SK-N-SH treated with all-trans-retinoic acid at 6 μM for 48 hours (cell line): Measurements from ENCODE around the gene CLK4.

ENCODE experiments used
- ATAC-seq: fragments of 200-7000 bp; cut with Tn5 transposase; 3 replicates; pipeline ENCODE4 v1.9.1; 2020; ENCODE audit warnings: mild to moderate bottlenecking, moderate library complexity
- ARNTL ChIP-seq: fragments of 450-650 bp; formaldehyde crosslinking; IDR thresholded peaks from 2 replicates; pipeline ENCODE4 v1.5.0; 2020; ENCODE audit warnings: low read depth, mild to moderate bottlenecking, moderate library complexity, borderline replicate concordance
- BACH2 ChIP-seq: fragments of 250-450 bp; sonication (Bioruptor Pico); IDR thresholded peaks from 2 replicates; pipeline ENCODE4 v1.9.0; 2021; ENCODE audit warnings: mild to moderate bottlenecking, borderline replicate concordance
- CREB5 ChIP-seq: fragments of 250-450 bp; sonication (Bioruptor Pico); IDR thresholded peaks from 2 replicates; pipeline ENCODE4 v1.5.1; 2020; ENCODE audit warnings: low read depth, mild to moderate bottlenecking, moderate library complexity
- CSRNP3 ChIP-seq: fragments of 250-450 bp; sonication (Bioruptor Pico); IDR thresholded peaks from 2 replicates; pipeline ENCODE4 v1.5.1; 2021; ENCODE audit warnings: mild to moderate bottlenecking, moderate library complexity
- ESRRG ChIP-seq: fragments of 250-450 bp; sonication (Bioruptor Pico); IDR thresholded peaks from 2 replicates; pipeline ENCODE4 v1.6.1; 2021; ENCODE audit warnings: mild to moderate bottlenecking
- GLIS3 ChIP-seq: fragments of 250-450 bp; sonication (Bioruptor Pico); IDR thresholded peaks from 2 replicates; pipeline ENCODE4 v1.5.0; 2020; ENCODE audit warnings: mild to moderate bottlenecking, moderate library complexity
- ISL1 ChIP-seq: fragments of 250-450 bp; sonication (Bioruptor Pico); IDR thresholded peaks from 2 replicates; pipeline ENCODE4 v2.1.2; 2022; ENCODE audit warnings: mild to moderate bottlenecking, moderate library complexity
- OSR1 ChIP-seq: fragments of 250-450 bp; sonication (Bioruptor Pico); IDR thresholded peaks from 2 replicates; pipeline ENCODE4 v1.8.0; 2022; ENCODE audit warnings: moderate library complexity, mild to moderate bottlenecking, inconsistent platforms
- PATZ1 ChIP-seq: fragments of 250-450 bp; sonication (Bioruptor Pico); IDR thresholded peaks from 2 replicates; pipeline ENCODE4 v1.8.0; 2020; ENCODE audit warnings: mild to moderate bottlenecking, moderate library complexity, borderline replicate concordance
- POU6F1 ChIP-seq: fragments of 250-450 bp; sonication (Bioruptor Pico); IDR thresholded peaks from 2 replicates; pipeline ENCODE4 v1.8.0; 2021; ENCODE audit warnings: low read depth, mild to moderate bottlenecking, moderate library complexity, borderline replicate concordance
- PPARA ChIP-seq: fragments of 250-450 bp; sonication (Bioruptor Pico); IDR thresholded peaks from 2 replicates; pipeline ENCODE4 v1.5.0; 2020; ENCODE audit warnings: mild to moderate bottlenecking, borderline replicate concordance
- RARB ChIP-seq: fragments of 250-450 bp; sonication (Bioruptor Pico); IDR thresholded peaks from 2 replicates; pipeline ENCODE4 v1.8.0; 2021; ENCODE audit warnings: mild to moderate bottlenecking, moderate library complexity
- SNAI2 ChIP-seq: fragments of 250-450 bp; sonication (Bioruptor Pico); IDR thresholded peaks from 2 replicates; pipeline ENCODE4 v1.5.0; 2020; ENCODE audit warnings: mild to moderate bottlenecking, moderate library complexity
- TCF4 ChIP-seq: fragments of 250-450 bp; sonication (Bioruptor Pico); IDR thresholded peaks from 2 replicates; pipeline ENCODE4 v1.8.0; 2021; ENCODE audit warnings: mild to moderate bottlenecking, moderate library complexity, borderline replicate concordance
- TOX ChIP-seq: fragments of 250-450 bp; sonication (Bioruptor Pico); IDR thresholded peaks from 2 replicates; pipeline ENCODE4 v1.8.0; 2021; ENCODE audit warnings: mild to moderate bottlenecking, moderate library complexity, borderline replicate concordance
- TSHZ2 ChIP-seq: fragments of 250-450 bp; sonication (Bioruptor Pico); IDR thresholded peaks from 2 replicates; pipeline ENCODE4 v1.5.0; 2020; ENCODE audit warnings: mild to moderate bottlenecking, moderate library complexity
- ZC3H10 ChIP-seq: fragments of 250-450 bp; sonication (Bioruptor Pico); IDR thresholded peaks from 2 replicates; pipeline ENCODE4 v1.5.1; 2021; ENCODE audit warnings: mild to moderate bottlenecking, moderate library complexity
- ZFP3 ChIP-seq: fragments of 250-450 bp; sonication (Bioruptor Pico); IDR thresholded peaks from 2 replicates; pipeline ENCODE4 v1.5.0; 2020; ENCODE audit warnings: mild to moderate bottlenecking, moderate library complexity
- ZFP30 ChIP-seq: fragments of 450-650 bp; formaldehyde crosslinking; IDR thresholded peaks from 2 replicates; pipeline ENCODE4 v1.5.0; 2022; ENCODE audit warnings: mild to moderate bottlenecking, moderate library complexity
- ZNF565 ChIP-seq: fragments of 450-650 bp; formaldehyde crosslinking; conservative IDR thresholded peaks from 2 replicates; pipeline ENCODE4 v1.5.0; 2020; ENCODE audit warnings: low read depth, mild to moderate bottlenecking, moderate library complexity
- ZNF70 ChIP-seq: fragments of 450-650 bp; formaldehyde crosslinking; IDR thresholded peaks from 2 replicates; pipeline ENCODE4 v1.5.0; 2020; ENCODE audit warnings: mild to moderate bottlenecking, moderate library complexity
- ZNF8 ChIP-seq: fragments of 450-650 bp; formaldehyde crosslinking; IDR thresholded peaks from 2 replicates; pipeline ENCODE4 v1.5.0; 2020; ENCODE audit warnings: mild to moderate bottlenecking, moderate library complexity

Gene CLK4

GRCh38 chr5:178561746-178562264 lies 65.0 kb downstream of the CLK4 start:
- ATAC-seq: no peak
- TF ChIP-seq BACH2 (CRISPR knock-in tag): no peak
- no peak for TF ChIP-seq ZFP30 (CRISPR knock-in tag)
- TF ChIP-seq ZNF8 (CRISPR knock-in tag): no peak
- no peak for TF ChIP-seq ZNF565 (CRISPR knock-in tag)
- no peak for TF ChIP-seq OSR1 (CRISPR knock-in tag)
- no peak for TF ChIP-seq ZNF70
- TF ChIP-seq POU6F1 (CRISPR knock-in tag): no peak

GRCh38 chr5:178560911-178561310 lies 65.9 kb downstream of the CLK4 start:
- no peak for TF ChIP-seq OSR1 (CRISPR knock-in tag)
- no peak for TF ChIP-seq ZNF70
- TF ChIP-seq BACH2 (CRISPR knock-in tag): no peak
- TF ChIP-seq ZC3H10 (CRISPR knock-in tag): no peak
- TF ChIP-seq TSHZ2 (CRISPR knock-in tag): no peak
- TF ChIP-seq PATZ1: no peak
- no peak for TF ChIP-seq ARNTL
- TF ChIP-seq GLIS3: no peak
- no peak for TF ChIP-seq ZNF565 (CRISPR knock-in tag)
- no peak for TF ChIP-seq RARB (CRISPR knock-in tag)
- TF ChIP-seq POU6F1 (CRISPR knock-in tag): no peak
- TF ChIP-seq ESRRG (CRISPR knock-in tag): no peak
- TF ChIP-seq ISL1 (CRISPR knock-in tag): no peak
- no peak for TF ChIP-seq TOX (CRISPR knock-in tag)
- no peak for TF ChIP-seq ZFP3 (CRISPR knock-in tag)
- no peak for ATAC-seq

- no peak for TF ChIP-seq TSHZ2 (CRISPR knock-in tag)
- TF ChIP-seq ESRRG (CRISPR knock-in tag): no peak
- no peak for TF ChIP-seq SNAI2
- TF ChIP-seq ISL1 (CRISPR knock-in tag): no peak
- no peak for TF ChIP-seq RARB (CRISPR knock-in tag)
- no peak for TF ChIP-seq ZFP3 (CRISPR knock-in tag)
- no peak for TF ChIP-seq CREB5 (CRISPR knock-in tag)
- no peak for TF ChIP-seq TCF4 (CRISPR knock-in tag)
- no peak for TF ChIP-seq PPARA (CRISPR knock-in tag)
- no peak for TF ChIP-seq ZC3H10 (CRISPR knock-in tag)
- TF ChIP-seq ZNF70: no peak
- TF ChIP-seq ARNTL: no peak
- no peak for TF ChIP-seq ZNF8 (CRISPR knock-in tag)
- TF ChIP-seq OSR1 (CRISPR knock-in tag): no peak
- TF ChIP-seq CSRNP3: no peak
- no peak for ATAC-seq
Observed at GRCh38 chr5:178557416-178557815, 69.4 kb downstream of the CLK4 start.
